Neural cell (in vitro differentiated cells): ENCODE data around the gene CNNM2.

Experiments
- CTCF ChIP-seq: fragments of 450-650 bp; IDR thresholded peaks from 2 replicates; pipeline ENCODE4 v1.5.1; 2014; ENCODE audit warnings: antibody characterized with exemption, mild to moderate bottlenecking, moderate library complexity; ENCODE audit not compliant: poor library complexity, severe bottlenecking
- EP300 ChIP-seq: fragments of 450-650 bp; conservative IDR thresholded peaks from 2 replicates; pipeline ENCODE4 v1.6.1; 2014; ENCODE audit warnings: antibody characterized with exemption, mild to moderate bottlenecking, moderate library complexity; ENCODE audit not compliant: poor library complexity, severe bottlenecking
- EZH2 ChIP-seq: fragments of 200-600, 300-800 bp; shearing (Covaris generic), sonication (generic); IDR thresholded peaks from 2 replicates; pipeline ENCODE4 v1.6.1; 2014; ENCODE audit warnings: antibody characterized with exemption, low read length, borderline replicate concordance, mild to moderate bottlenecking; ENCODE audit not compliant: insufficient read depth, poor library complexity, severe bottlenecking
- MXI1 ChIP-seq: fragments of 450-650 bp; conservative IDR thresholded peaks from 2 replicates; pipeline ENCODE4 v1.6.1; 2014; ENCODE audit warnings: antibody characterized with exemption, mild to moderate bottlenecking; ENCODE audit not compliant: poor library complexity, severe bottlenecking
- POLR2AphosphoS5 ChIP-seq: IDR thresholded peaks from 2 replicates; pipeline ENCODE4 v1.6.1; 2012
- RAD21 ChIP-seq: fragments of 450-650 bp; conservative IDR thresholded peaks from 2 replicates; pipeline ENCODE4 v1.6.1; 2014; ENCODE audit warnings: antibody characterized with exemption, mild to moderate bottlenecking, moderate library complexity
- REST ChIP-seq: IDR thresholded peaks from 2 replicates; pipeline ENCODE4 v1.6.1; 2012; ENCODE audit warnings: borderline replicate concordance
- SMC3 ChIP-seq: fragments of 450-650 bp; conservative IDR thresholded peaks from 2 replicates; pipeline ENCODE4 v1.6.1; 2014; ENCODE audit warnings: antibody characterized with exemption, mild to moderate bottlenecking, moderate library complexity; ENCODE audit not compliant: poor library complexity

GRCh38 chr10:102998399-102998907 is 80.4 kb downstream of the CNNM2 start:
- TF ChIP-seq CTCF: no peak
- TF ChIP-seq EP300: no peak
- no peak for TF ChIP-seq EZH2
- TF ChIP-seq RAD21: no peak
- TF ChIP-seq POLR2AphosphoS5: no peak
- TF ChIP-seq SMC3: no peak
- TF ChIP-seq MXI1: no peak
- TF ChIP-seq REST: no peak
